ENCODE measurements around the gene NR3C1.
"Not testable (repeated sequence)": the region's sequence is repeated elsewhere in the genome, so short reads cannot be mapped to it uniquely, and the experiment has no call there.

The NR3C1 gene

GRCh38 chr5:143360755-143361154 is 42.7 kb downstream of the NR3C1 start:
- DNase-seq: no peak

- DNase-seq: no peak
Observed at GRCh38 chr5:143359869-143360268, 43.6 kb downstream of the NR3C1 start.

GRCh38 chr5:143356855-143357583 is 46.5 kb downstream of the NR3C1 start:
- DNase-seq: no peak

GRCh38 chr5:143355710-143356109 is 47.8 kb downstream of the NR3C1 start:
- peak; percentile 79 for DNase-seq

GRCh38 chr5:143354025-143354424 is 49.5 kb downstream of the NR3C1 start:
- DNase-seq: no peak

GRCh38 chr5:143352691-143353090 is 50.8 kb downstream of the NR3C1 start:
- DNase-seq: peak; percentile 68

- no peak for DNase-seq
Observed at GRCh38 chr5:143350751-143351602, 52.5 kb downstream of the NR3C1 start.

- no peak for DNase-seq
Observed at GRCh38 chr5:143350341-143350740, 53.1 kb downstream of the NR3C1 start.

GRCh38 chr5:143349177-143349576 is 54.3 kb downstream of the NR3C1 start:
- DNase-seq: no peak

- DNase-seq: no peak
Observed at GRCh38 chr5:143347698-143348344, 55.7 kb downstream of the NR3C1 start.

GRCh38 chr5:143347046-143347445 is 56.4 kb downstream of the NR3C1 start:
- DNase-seq: no peak

GRCh38 chr5:143345671-143346440 is 57.6 kb downstream of the NR3C1 start:
- no peak for DNase-seq

- no peak for DNase-seq
Observed at GRCh38 chr5:143343042-143343441, 60.4 kb downstream of the NR3C1 start.

GRCh38 chr5:143342607-143343006 is 60.9 kb downstream of the NR3C1 start:
- DNase-seq: no peak

GRCh38 chr5:143341807-143342570 is 61.5 kb downstream of the NR3C1 start:
- DNase-seq: no peak

GRCh38 chr5:143340891-143341685 is 62.4 kb downstream of the NR3C1 start:
- DNase-seq: no peak

- no peak for DNase-seq
Observed at GRCh38 chr5:143338658-143339366, 64.7 kb downstream of the NR3C1 start.

GRCh38 chr5:143337946-143338345 is 65.5 kb downstream of the NR3C1 start:
- DNase-seq: no peak

- no peak for DNase-seq
Observed at GRCh38 chr5:143336485-143336884, 67.0 kb downstream of the NR3C1 start.

- no peak for DNase-seq
Observed at GRCh38 chr5:143334903-143335302, 68.6 kb downstream of the NR3C1 start.

- DNase-seq: not testable (repeated sequence)
Observed at GRCh38 chr5:143334380-143334779, 69.1 kb downstream of the NR3C1 start.
